ENCODE measurements around the gene MGMT. TPM values are rescaled to one million over a fixed set of nuclear protein-coding genes. Genes with fewer than 3 reads are reported as not detected.

Gene MGMT
- total RNA-seq, 1 experiment from 2014 or later = 21.2 TPM

- POLR2A ChIA-PET (ENCODE audit: unreplicated experiment) = no interaction called here
- H3K9me2 ChIP-seq (ENCODE audit: insufficient read depth) = no peaks in the 10 kb centered on the region
- no peaks in the 10 kb centered on the region for H3K36me3 ChIP-seq (ENCODE audit: low read depth)
- H3K27ac ChIP-seq = no peak overlapping the region
- intact Hi-C loops (cut with micrococcal nuclease; ENCODE audit: unreplicated experiment) = no loop called here
- H3K4me1 ChIP-seq (replicated peaks; ENCODE audit: insufficient read depth) = no peaks in the 10 kb centered on the region
- H3K9me3 ChIP-seq (ENCODE audit: insufficient read depth, low read depth) = no peaks in the 10 kb centered on the region
- H3K4me2 ChIP-seq = no peak overlapping the region
- no peak overlapping the region for H3K4me3 ChIP-seq
- H3F3A ChIP-seq (ENCODE audit: insufficient read depth, low read depth) = no peaks in the 10 kb centered on the region
- CTCF ChIA-PET = no interaction called here
- BruUV-seq (replicated peaks) = no TSS peak
- H3K79me2 ChIP-seq (ENCODE audit: low read depth) = no peaks in the 10 kb centered on the region
- TF ChIP-seq EZH2 (IDR thresholded peaks at IDR 0.05; ENCODE audit: low read depth) (no peak), CTCF (conservative IDR thresholded peaks at IDR 0.05) (no peak)
- H3K27me3 ChIP-seq (ENCODE audit: insufficient read depth, low read depth) = no peaks in the 10 kb centered on the region
- H4K20me1 ChIP-seq (ENCODE audit: insufficient read depth) = no peaks in the 10 kb centered on the region
- no peak overlapping the region for H2AFZ ChIP-seq
- no peak for DNase-seq
These were observed 30.0 kb downstream of the MGMT start for GRCh38 chr10:129497013-129497412.

- CTCF ChIA-PET = no interaction called here
- H3K4me2 ChIP-seq = no peak overlapping the region
- no peaks in the 10 kb centered on the region for H3K27me3 ChIP-seq (ENCODE audit: insufficient read depth, low read depth)
- no peak overlapping the region for H3K27ac ChIP-seq
- BruUV-seq (replicated peaks) = no TSS peak
- H2AFZ ChIP-seq = no peak overlapping the region
- no peaks in the 10 kb centered on the region for H3K9me3 ChIP-seq (ENCODE audit: insufficient read depth, low read depth)
- no peak overlapping the region for H3K4me3 ChIP-seq
- H3K9me2 ChIP-seq (ENCODE audit: insufficient read depth) = no peaks in the 10 kb centered on the region
- no peaks in the 10 kb centered on the region for H3K36me3 ChIP-seq (ENCODE audit: low read depth)
- H3K79me2 ChIP-seq (ENCODE audit: low read depth) = no peaks in the 10 kb centered on the region
- H3K4me1 ChIP-seq (replicated peaks; ENCODE audit: insufficient read depth) = no peaks in the 10 kb centered on the region
- TF ChIP-seq EZH2 (IDR thresholded peaks at IDR 0.05; ENCODE audit: low read depth) = no peak
- TF ChIP-seq CTCF (conservative IDR thresholded peaks at IDR 0.05) = no peak
- no peaks in the 10 kb centered on the region for H4K20me1 ChIP-seq (ENCODE audit: insufficient read depth)
- no peak for DNase-seq
- POLR2A ChIA-PET (ENCODE audit: unreplicated experiment) = no interaction called here
- intact Hi-C loops (cut with micrococcal nuclease; ENCODE audit: unreplicated experiment) = no loop called here
- H3F3A ChIP-seq (ENCODE audit: insufficient read depth, low read depth) = no peaks in the 10 kb centered on the region
These were observed 31.6 kb downstream of the MGMT start for GRCh38 chr10:129498680-129499079.

GRCh38 chr10:129500617-129501339 is 33.7 kb downstream of the MGMT start:
- no peak for DNase-seq
- Histone ChIP-seq H3K9me2 (ENCODE audit: insufficient read depth) (no peaks in the 10 kb centered on the region), H3K79me2 (ENCODE audit: low read depth) (no peaks in the 10 kb centered on the region), H3F3A (ENCODE audit: insufficient read depth, low read depth) (no peaks in the 10 kb centered on the region), H3K36me3 (ENCODE audit: low read depth) (no peaks in the 10 kb centered on the region), H3K9me3 (ENCODE audit: insufficient read depth, low read depth) (no peaks in the 10 kb centered on the region), H3K27ac (no peak overlapping the region), H3K27me3 (ENCODE audit: insufficient read depth, low read depth) (no peaks in the 10 kb centered on the region), H3K4me2 (no peak overlapping the region), H4K20me1 (ENCODE audit: insufficient read depth) (no peaks in the 10 kb centered on the region), H3K4me1 (replicated peaks; ENCODE audit: insufficient read depth) (no peaks in the 10 kb centered on the region), H2AFZ (no peak overlapping the region), H3K4me3 (no peak overlapping the region)
- no peak for TF ChIP-seq EZH2 (IDR thresholded peaks at IDR 0.05; ENCODE audit: low read depth)
- TF ChIP-seq CTCF (conservative IDR thresholded peaks at IDR 0.05) = no peak
- BruUV-seq (replicated peaks) = no TSS peak
- CTCF ChIA-PET = no interaction called here
- intact Hi-C loops (cut with micrococcal nuclease; ENCODE audit: unreplicated experiment) = no loop called here
- POLR2A ChIA-PET (ENCODE audit: unreplicated experiment) = interaction anchor here (0.7 kb wide), 1 partner anchor 81 kb away, joined by 4 read pairs; no protein-coding TSS in a partner anchor

Data from PC-9 (cell line).